Gastrocnemius medialis (tissue), 4 donors: Measurements from ENCODE around the gene PREPL. TPM values are rescaled to one million over a fixed set of nuclear protein-coding genes. Genes with fewer than 3 reads are reported as not detected.
"Not testable (repeated sequence)": the region's sequence is repeated elsewhere in the genome, so short reads cannot be mapped to it uniquely, and the experiment has no call there.

Experiments
- ATAC-seq, 2 donors: fragments of 150-250 bp; one replicate each; pipeline ENCODE4 v1.9.1; 2016
- DNase-seq, 2 donors: peaks; one replicate each; pipeline ENCODE4 v3.0.0-alpha.2; 2019
- H3K27ac ChIP-seq, 4 donors: fragments of 200-600 bp; sonication (generic); 1 replicate in 1 of 4; 2 replicates in 3 of 4; pipeline ENCODE4 v1.5.1; 2016 to 2018; ENCODE audit warnings: mild to moderate bottlenecking in 2 of 4, moderate library complexity in 1 of 4
- H3K27me3 ChIP-seq, 3 donors: fragments of 200-600 bp; sonication (generic) in 2 of 3; 1 replicate in 1 of 3; 2 replicates in 2 of 3; pipeline versions ENCODE4 v1.5.1 to v1.6.0; 2016 to 2019; ENCODE audit warnings: mild to moderate bottlenecking in 1 of 3, moderate library complexity in 1 of 3
- H3K36me3 ChIP-seq, 2 donors: fragments of 200-600 bp; sonication (generic) in 1 of 2; one replicate each; pipeline ENCODE4 v1.5.1; 2017 to 2018
- H3K4me1 ChIP-seq, 2 donors: fragments of 200-600 bp; sonication (generic) in 1 of 2; one replicate each; pipeline ENCODE4 v1.5.1; 2016 to 2017; ENCODE audit warnings: mild to moderate bottlenecking in 2 of 2
- H3K4me3 ChIP-seq, 4 donors: fragments of 200-600 bp; sonication (generic) in 3 of 4; 1 replicate in 1 of 4; 2 replicates in 3 of 4; pipeline ENCODE4 v1.5.1; 2016 to 2019; ENCODE audit warnings: mild to moderate bottlenecking in 2 of 4
- H3K9me3 ChIP-seq, 3 donors: fragments of 200-600 bp; sonication (generic) in 2 of 3; 1 replicate in 1 of 3; 2 replicates in 2 of 3; pipeline ENCODE4 v1.5.1; 2016 to 2019
- POLR2A ChIP-seq, 2 donors: fragments of 450-650 bp; IDR thresholded peaks; one replicate each; pipeline ENCODE4 v1.6.1; 2017; ENCODE audit warnings: antibody characterized with exemption in 2 of 2, mild to moderate bottlenecking in 2 of 2, moderate library complexity in 2 of 2
- in situ Hi-C, 4 donors: fragments of 200-750 bp; cut with MboI; loops; one replicate each; pipeline versions ENCODE4 v1.15.0 to v1.8.0; 2017; ENCODE audit warnings: low sequenced_read_pairs in 4 of 4
- intact Hi-C: fragments of 100-400 bp; cut with DNase I; formaldehyde crosslinking; loops from one replicate; pipeline ENCODE4 v1.15.1; 2023; ENCODE audit warnings: low total_unique reads
- total RNA-seq, 4 donors: library from RNA; depleted of rRNA; stranded (reverse); fragments of >200 nt; gene quantifications; one replicate each; pipeline versions ENCODE4 v1.1.0 to v1.2.3, GENCODE V29; 2016
- TF ChIP-seq, protein P1 (sequence below), 5 experiments: fragments of 450-650 bp in 3 of 5; fragments of 200-600 bp in 2 of 5; sonication (generic) in 2 of 5; IDR thresholded peaks in 4 of 5; conservative IDR thresholded peaks in 1 of 5; 1 replicate in 4 of 5; 2 replicates in 1 of 5; pipeline ENCODE4 v1.5.1; 2016 to 2019; ENCODE audit warnings: antibody characterized with exemption in 5 of 5, mild to moderate bottlenecking in 3 of 5, moderate library complexity in 3 of 5

PREPL gene
- total RNA-seq, 4 donors from 2014 or later: 27.3 to 60.0 (median 52.3) TPM

DNA sequence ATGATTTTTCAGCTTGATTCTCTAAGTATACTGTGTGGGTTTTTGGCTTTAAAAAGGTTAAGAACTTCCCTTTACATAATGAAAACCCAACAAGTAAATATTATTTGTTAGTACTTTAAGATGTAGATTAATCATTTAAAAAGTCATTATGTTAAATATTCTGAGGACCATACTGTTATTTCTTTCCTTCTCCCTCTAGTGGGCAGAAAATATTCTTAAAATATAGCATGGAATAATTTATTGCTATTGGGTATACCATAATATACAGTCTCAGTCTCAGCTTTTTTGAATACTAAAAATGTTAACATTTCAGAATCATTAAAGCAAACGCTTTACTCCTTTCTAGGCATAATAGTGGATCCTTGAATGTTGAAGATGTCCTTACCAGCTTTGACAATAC lies 28.6 kb upstream of the PREPL start:
- TF ChIP-seq POLR2A (IDR thresholded peaks at IDR 0.05): no peak
- TF ChIP-seq, protein P1, sequence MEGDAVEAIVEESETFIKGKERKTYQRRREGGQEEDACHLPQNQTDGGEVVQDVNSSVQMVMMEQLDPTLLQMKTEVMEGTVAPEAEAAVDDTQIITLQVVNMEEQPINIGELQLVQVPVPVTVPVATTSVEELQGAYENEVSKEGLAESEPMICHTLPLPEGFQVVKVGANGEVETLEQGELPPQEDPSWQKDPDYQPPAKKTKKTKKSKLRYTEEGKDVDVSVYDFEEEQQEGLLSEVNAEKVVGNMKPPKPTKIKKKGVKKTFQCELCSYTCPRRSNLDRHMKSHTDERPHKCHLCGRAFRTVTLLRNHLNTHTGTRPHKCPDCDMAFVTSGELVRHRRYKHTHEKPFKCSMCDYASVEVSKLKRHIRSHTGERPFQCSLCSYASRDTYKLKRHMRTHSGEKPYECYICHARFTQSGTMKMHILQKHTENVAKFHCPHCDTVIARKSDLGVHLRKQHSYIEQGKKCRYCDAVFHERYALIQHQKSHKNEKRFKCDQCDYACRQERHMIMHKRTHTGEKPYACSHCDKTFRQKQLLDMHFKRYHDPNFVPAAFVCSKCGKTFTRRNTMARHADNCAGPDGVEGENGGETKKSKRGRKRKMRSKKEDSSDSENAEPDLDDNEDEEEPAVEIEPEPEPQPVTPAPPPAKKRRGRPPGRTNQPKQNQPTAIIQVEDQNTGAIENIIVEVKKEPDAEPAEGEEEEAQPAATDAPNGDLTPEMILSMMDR (IDR thresholded peaks at IDR 0.05 in 4 of 5, conservative IDR thresholded peaks at IDR 0.05 in 1 of 5): no peak
- no peak for DNase-seq
- no peaks in the 10 kb centered on the region for H3K27me3 ChIP-seq
- in situ Hi-C loops: loop anchor here in 2 of 4 donors (10.0 to 25.0 kb wide), 2 partner anchors 565 to 572 kb away; no protein-coding TSS in a partner anchor
- no peaks in the 10 kb centered on the region for H3K36me3 ChIP-seq
- H3K4me1 ChIP-seq: no peaks in the 10 kb centered on the region
- no peak overlapping the region for H3K4me3 ChIP-seq
- intact Hi-C loops: no loop called here
- no peaks in the 10 kb centered on the region for H3K9me3 ChIP-seq
- ATAC-seq: no peak
- no peak overlapping the region for H3K27ac ChIP-seq

DNA sequence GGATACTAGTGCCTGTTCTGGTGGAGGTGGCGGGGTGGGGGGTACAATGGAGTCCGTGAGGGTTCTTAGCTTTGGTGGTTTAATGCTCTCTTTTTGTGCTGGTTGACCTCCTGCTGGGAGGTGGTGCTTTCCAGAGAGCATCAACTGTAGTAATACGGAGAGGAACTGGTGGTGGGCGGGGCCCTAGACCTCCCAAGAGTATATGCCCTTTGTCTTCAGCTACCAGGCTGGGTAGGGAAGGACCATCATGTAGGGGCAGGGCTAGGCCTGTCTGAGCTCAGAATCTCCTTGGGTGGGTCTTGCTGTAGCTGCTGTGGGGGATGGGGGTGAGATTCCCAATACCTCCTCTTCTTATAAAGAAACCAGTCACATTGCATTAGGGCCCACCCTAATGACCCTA lies 27.6 kb upstream of the PREPL start:
- no peaks in the 10 kb centered on the region for H3K27me3 ChIP-seq
- no peak overlapping the region for H3K4me3 ChIP-seq
- no peaks in the 10 kb centered on the region for H3K36me3 ChIP-seq
- no peak for ATAC-seq
- DNase-seq: no peak
- no peaks in the 10 kb centered on the region for H3K4me1 ChIP-seq
- intact Hi-C loops: no loop called here
- TF ChIP-seq POLR2A (IDR thresholded peaks at IDR 0.05): no peak
- TF ChIP-seq, protein P1 (IDR thresholded peaks at IDR 0.05 in 4 of 5, conservative IDR thresholded peaks at IDR 0.05 in 1 of 5): no peak
- in situ Hi-C loops: loop anchor here in 1 of 4 donors (25.0 kb wide), 1 partner anchor 573 kb away; no protein-coding TSS in a partner anchor
- no peaks in the 10 kb centered on the region for H3K9me3 ChIP-seq
- no peak overlapping the region for H3K27ac ChIP-seq

DNA sequence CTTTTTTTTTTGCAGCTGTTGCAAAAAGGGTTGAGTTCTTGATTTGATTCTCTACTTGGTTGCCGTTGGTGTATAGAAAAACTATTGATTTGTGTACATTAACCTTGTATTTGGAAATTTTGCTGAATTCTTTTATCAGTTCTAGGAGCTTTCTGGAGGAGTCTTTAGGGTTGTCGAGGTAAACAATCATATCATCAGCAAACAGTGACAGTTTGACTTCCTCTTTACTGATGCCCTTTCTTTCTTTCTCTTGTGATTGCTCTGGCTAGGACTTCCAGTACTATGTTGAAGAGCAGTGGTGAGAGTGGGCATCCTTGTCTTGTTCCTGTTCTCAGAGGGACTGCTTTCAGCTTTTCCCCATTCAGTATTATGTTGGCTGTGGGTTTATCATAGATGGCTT lies 23.9 kb upstream of the PREPL start:
- H3K9me3 ChIP-seq, H3K4me3 ChIP-seq, DNase-seq, H3K27ac ChIP-seq, H3K36me3 ChIP-seq, intact Hi-C loops, H3K27me3 ChIP-seq, H3K4me1 ChIP-seq, ATAC-seq: not testable (repeated sequence)
- in situ Hi-C loops: loop anchor here in 1 of 4 donors (25.0 kb wide), 1 partner anchor 577 kb away; no protein-coding TSS in a partner anchor

DNA sequence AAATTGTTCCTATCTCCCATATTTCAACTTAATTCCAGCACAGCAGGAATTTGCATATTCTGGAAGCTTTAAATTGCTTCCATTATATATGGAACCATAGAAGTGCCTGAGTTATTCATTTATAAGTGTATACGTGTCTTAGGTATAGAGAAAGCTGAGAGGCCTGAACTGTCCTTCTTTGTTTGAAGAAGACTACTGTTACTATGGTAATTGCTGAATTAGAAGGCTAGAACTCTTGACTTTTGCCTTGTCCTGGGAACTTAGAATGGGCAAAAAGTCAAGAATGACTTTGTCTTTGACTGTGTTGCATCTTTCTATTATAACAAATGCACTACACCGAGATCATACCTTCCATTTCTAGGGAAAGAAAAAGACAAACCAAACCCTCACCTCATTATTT lies 16.2 kb upstream of the PREPL start:
- no peak overlapping the region for H3K4me3 ChIP-seq
- no peak for TF ChIP-seq POLR2A (IDR thresholded peaks at IDR 0.05)
- intact Hi-C loops (no loop called here), in situ Hi-C loops (loop anchor here in 1 of 4 donors (25.0 kb wide), 1 partner anchor 585 kb away; no protein-coding TSS in a partner anchor)
- no peaks in the 10 kb centered on the region for H3K27me3 ChIP-seq
- H3K9me3 ChIP-seq: no peaks in the 10 kb centered on the region
- ATAC-seq (no peak), DNase-seq (no peak)
- no peak overlapping the region for H3K27ac ChIP-seq
- no peaks in the 10 kb centered on the region for H3K4me1 ChIP-seq
- H3K36me3 ChIP-seq: no peaks in the 10 kb centered on the region

DNA sequence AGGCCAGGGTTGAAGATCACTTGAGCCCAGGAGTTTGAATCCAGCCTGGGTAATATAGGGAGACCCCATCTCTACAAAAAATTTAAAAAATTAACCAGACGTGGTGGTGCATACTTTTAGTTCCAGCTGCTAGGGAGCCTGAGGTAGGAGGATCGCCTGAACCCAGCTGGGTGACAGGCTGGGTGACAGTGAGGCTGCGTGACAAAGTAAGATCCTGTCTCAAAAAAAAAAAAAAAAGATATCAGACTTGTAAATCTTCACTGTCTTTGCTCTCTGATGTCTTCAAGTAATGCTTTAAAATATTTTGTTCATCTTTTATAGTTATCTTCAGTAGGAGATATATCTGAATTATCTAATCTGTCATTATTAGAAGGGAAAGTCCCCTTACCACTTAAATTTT lies 11.0 kb upstream of the PREPL start:
- Histone ChIP-seq H3K27ac (no peak overlapping the region), H3K27me3 (no peaks in the 10 kb centered on the region), H3K36me3 (no peaks in the 10 kb centered on the region), H3K4me3 (no peak overlapping the region), H3K4me1 (peaks cover 6 to 9% of the 10 kb centered on the region in 2 donors), H3K9me3 (no peaks in the 10 kb centered on the region)
- intact Hi-C loops: no loop called here
- no peak for TF ChIP-seq POLR2A (IDR thresholded peaks at IDR 0.05)
- TF ChIP-seq, protein P1 (IDR thresholded peaks at IDR 0.05 in 4 of 5, conservative IDR thresholded peaks at IDR 0.05 in 1 of 5): no peak
- in situ Hi-C loops: no loop called here
- DNase-seq: no peak
- ATAC-seq: no peak

DNA sequence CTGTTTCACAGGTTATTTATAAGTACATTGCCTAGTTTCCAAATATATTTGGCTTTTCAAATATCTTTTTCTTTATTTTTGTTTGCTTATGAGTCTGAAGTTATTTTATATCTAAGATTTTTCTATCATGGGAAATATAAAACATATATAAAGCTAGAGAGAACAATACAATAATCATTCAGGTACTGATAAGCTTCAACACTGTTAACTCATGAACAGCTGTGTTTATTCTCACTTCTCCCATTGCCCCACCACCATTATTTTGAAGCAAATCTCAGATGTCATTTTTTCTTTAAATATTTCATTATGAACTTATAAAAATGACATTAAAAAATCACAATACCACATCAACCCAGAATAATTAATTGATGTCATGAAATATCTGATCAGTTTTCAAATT lies 10.2 kb upstream of the PREPL start:
- Histone ChIP-seq H3K27me3 (no peaks in the 10 kb centered on the region), H3K27ac (no peak overlapping the region), H3K9me3 (no peaks in the 10 kb centered on the region), H3K36me3 (no peaks in the 10 kb centered on the region), H3K4me1 (peaks cover 6 to 9% of the 10 kb centered on the region in 2 donors), H3K4me3 (no peak overlapping the region)
- intact Hi-C loops: no loop called here
- in situ Hi-C loops: no loop called here
- DNase-seq (no peak), ATAC-seq (no peak)
- TF ChIP-seq POLR2A (IDR thresholded peaks at IDR 0.05): no peak
- TF ChIP-seq, protein P1 (IDR thresholded peaks at IDR 0.05 in 4 of 5, conservative IDR thresholded peaks at IDR 0.05 in 1 of 5): no peak
